Common myeloid progenitor, CD34-positive (primary cell): ENCODE measurements around the gene PIGV.

Experiments
- CTCF ChIA-PET: fragments of 350-600 bp; sonication (Branson Sonifier 250); formaldehyde crosslinking; loops from one replicate; lab custom pipeline; 2021; ENCODE audit warnings: antibody characterized with exemption; lab: Charles Lee
- POLR2A ChIA-PET: fragments of 350-600 bp; sonication (Branson Sonifier 250); formaldehyde crosslinking; loops from one replicate; lab custom pipeline; 2021; ENCODE audit warnings: antibody characterized with exemption; lab: Charles Lee
- DNase-seq, 3 donors: peaks; one replicate each; pipeline versions ENCODE4 v3.0.0 to v3.0.0-alpha.2; 2013
- H3K27ac ChIP-seq, 2 experiments: 1 replicate in 1 of 2; 2 replicates in 1 of 2; pipeline ENCODE4 v1.7.0; 2013; ENCODE audit warnings: inconsistent platforms in 2 of 2, low read length in 2 of 2, mild to moderate bottlenecking in 2 of 2, low read depth in 1 of 2, moderate library complexity in 1 of 2; ENCODE audit not compliant: severe bottlenecking in 2 of 2, insufficient read depth in 1 of 2, poor library complexity in 1 of 2
- H3K27me3 ChIP-seq, 5 experiments: replicated peaks in 2 of 5; 1 replicate in 3 of 5; 2 replicates in 2 of 5; pipeline versions ENCODE4 v1.6.1 to v1.7.0; 2013; ENCODE audit warnings: low read length in 4 of 5, mild to moderate bottlenecking in 2 of 5, moderate library complexity in 2 of 5, inconsistent platforms in 1 of 5; ENCODE audit not compliant: insufficient read depth in 5 of 5, control insufficient read depth in 4 of 5
- H3K36me3 ChIP-seq, 4 experiments: 1 replicate in 2 of 4; 2 replicates in 2 of 4; pipeline versions ENCODE4 v1.6.1 to v1.7.0; 2013; ENCODE audit warnings: low read length in 3 of 4, control low read depth in 1 of 4, mild to moderate bottlenecking in 1 of 4; ENCODE audit not compliant: control insufficient read depth in 4 of 4, insufficient read depth in 4 of 4
- H3K4me1 ChIP-seq, 4 experiments: 1 replicate in 3 of 4; 2 replicates in 1 of 4; pipeline versions ENCODE4 v1.6.1 to v1.7.1; 2013; ENCODE audit warnings: low read length in 3 of 4, mild to moderate bottlenecking in 3 of 4, control low read depth in 1 of 4, inconsistent platforms in 1 of 4, moderate library complexity in 1 of 4; ENCODE audit not compliant: control insufficient read depth in 4 of 4, insufficient read depth in 4 of 4; ENCODE audit errors: control extremely low read depth in 1 of 4
- H3K4me3 ChIP-seq, 7 experiments: 1 replicate in 4 of 7; 2 replicates in 3 of 7; pipeline versions ENCODE4 v1.5.1 to v1.7.0; 2013; ENCODE audit warnings: mild to moderate bottlenecking in 7 of 7, low read length in 6 of 7, moderate library complexity in 6 of 7, inconsistent platforms in 2 of 7, low read depth in 2 of 7, control low read depth in 1 of 7; ENCODE audit not compliant: insufficient read depth in 4 of 7, control insufficient read depth in 1 of 7; ENCODE audit errors: extremely low read depth in 1 of 7
- H3K9me3 ChIP-seq, 5 experiments: 1 replicate in 4 of 5; 2 replicates in 1 of 5; pipeline versions ENCODE4 v1.6.1 to v1.7.1; 2013; ENCODE audit warnings: low read length in 4 of 5, mild to moderate bottlenecking in 2 of 5, inconsistent platforms in 1 of 5, low read depth in 1 of 5, moderate library complexity in 1 of 5; ENCODE audit not compliant: control insufficient read depth in 4 of 5, insufficient read depth in 2 of 5; ENCODE audit errors: control extremely low read depth in 1 of 5
- WGBS: methylation state at CpG from one replicate; pipeline ENCODE4 v1.1.5; 2013; ENCODE audit not compliant: insufficient coverage; 5-methylcytosine and 5-hydroxymethylcytosine counted together

The PIGV gene

DNA sequence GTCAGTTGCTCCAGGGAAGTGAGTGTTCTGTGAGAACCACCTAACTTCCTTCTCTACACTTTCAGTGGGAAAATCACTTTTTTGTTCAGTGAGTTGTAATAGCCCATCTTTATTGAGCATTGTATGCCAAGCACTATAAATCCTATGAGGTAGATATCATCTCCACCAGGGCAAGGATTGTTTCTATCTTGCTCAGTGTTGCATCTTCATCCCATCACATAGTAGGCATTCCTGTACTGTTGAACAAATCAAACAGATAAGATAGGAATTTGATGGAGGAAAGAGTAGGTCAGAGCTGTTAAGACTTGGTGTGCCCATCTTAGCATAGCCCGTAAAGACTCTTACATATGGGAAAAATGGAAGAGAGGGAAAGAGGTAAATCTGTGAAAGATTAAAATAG, 2.9 kb upstream of the PIGV start:
- WGBS: 100% methylated on average over 1 of the region's 1 CpG
- no peak for DNase-seq
- ChIA-PET CTCF (interaction anchor here (1.2 to 9.5 kb wide), 4 partner anchors 13 to 183 kb away, joined by 4 to 186 read pairs (median 9); no protein-coding TSS in a partner anchor), POLR2A (no interaction called here)
- no peak overlapping the region for H3K4me3 ChIP-seq
- no peaks in the 10 kb centered on the region for H3K9me3 ChIP-seq
- peaks cover 47 to 68% (median 66%) of the 10 kb centered on the region in 4 experiments for H3K4me1 ChIP-seq
- peaks cover 2 to 37% (median 24%) of the 10 kb centered on the region in 4 experiments for H3K36me3 ChIP-seq
- H3K27me3 ChIP-seq: no peaks in the 10 kb centered on the region
- peak overlapping the region in 1 of 2 experiments; percentile 96 for H3K27ac ChIP-seq

- Histone ChIP-seq H3K4me3 (peak overlapping the region in 5 of 7 experiments; percentile 38 to 95 (median 91)), H3K36me3 (peaks cover 2 to 31% (median 14%) of the 10 kb centered on the region in 4 experiments), H3K27me3 (no peaks in the 10 kb centered on the region), H3K9me3 (no peaks in the 10 kb centered on the region), H3K27ac (peak overlapping the region; percentile 18 to 96), H3K4me1 (peaks cover 55 to 77% (median 73%) of the 10 kb centered on the region in 4 experiments)
- peak; percentile 55 to 64 (median 64) for DNase-seq
- ChIA-PET POLR2A (no interaction called here), CTCF (interaction anchor here (0.6 to 9.5 kb wide), 6 partner anchors 9 to 184 kb away, joined by 3 to 186 read pairs (median 4); no protein-coding TSS in a partner anchor)
- 36% methylated on average over 2 of the region's 5 CpGs for WGBS
These were observed 1.9 kb upstream of the PIGV start for GRCh38 chr1:26785611-26786436.

- peak overlapping the region; percentile 87 to 96 for H3K27ac ChIP-seq
- no peaks in the 10 kb centered on the region for H3K27me3 ChIP-seq
- peaks cover 3 to 25% (median 10%) of the 10 kb centered on the region in 4 experiments for H3K36me3 ChIP-seq
- WGBS: 0% methylated on average over 10 of the region's 12 CpGs
- CTCF ChIA-PET: interaction anchor here (0.6 to 9.5 kb wide), 6 partner anchors 10 to 184 kb away, joined by 3 to 186 read pairs (median 3); no protein-coding TSS in a partner anchor
- DNase-seq: peak; percentile 63 to 87 (median 79)
- peaks cover 60 to 86% (median 77%) of the 10 kb centered on the region in 4 experiments for H3K4me1 ChIP-seq
- POLR2A ChIA-PET: interaction anchor here (0.9 to 1.4 kb wide), 2 partner anchors 8 to 88 kb away, joined by 3 to 5 read pairs; no protein-coding TSS in a partner anchor
- H3K4me3 ChIP-seq: peak overlapping the region; percentile 72 to 95 (median 91)
- H3K9me3 ChIP-seq: no peaks in the 10 kb centered on the region
These were observed 1.0 kb upstream of the PIGV start for GRCh38 chr1:26786437-26787380.

DNA sequence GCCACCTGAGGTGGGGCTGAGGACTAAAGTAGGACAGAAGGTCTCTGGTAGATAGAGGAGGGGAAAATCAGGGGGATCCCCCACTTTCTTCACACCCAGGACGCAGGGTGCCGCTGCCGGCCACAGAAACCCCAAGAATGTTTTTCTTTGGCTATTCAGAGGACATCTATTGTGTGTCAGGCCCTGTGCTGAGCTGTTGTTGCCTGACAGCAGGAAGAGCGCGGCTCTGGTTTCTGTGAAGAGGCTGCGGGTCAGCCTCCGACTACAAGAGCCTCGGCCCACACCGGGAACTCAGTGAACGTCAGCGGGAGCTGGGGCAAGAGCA, 407 bp upstream of the PIGV start:
- Histone ChIP-seq H3K4me1 (peaks cover 63 to 88% (median 77%) of the 10 kb centered on the region in 4 experiments), H3K27me3 (no peaks in the 10 kb centered on the region), H3K9me3 (no peaks in the 10 kb centered on the region), H3K36me3 (peaks cover 5 to 18% (median 8%) of the 10 kb centered on the region in 4 experiments), H3K27ac (peak overlapping the region; percentile 87 to 96), H3K4me3 (peak overlapping the region; percentile 72 to 95 (median 91))
- ChIA-PET POLR2A (interaction anchor here (0.9 to 2.0 kb wide), 5 partner anchors 8 to 287 kb away, joined by 3 to 9 read pairs (median 3); no protein-coding TSS in a partner anchor), CTCF (interaction anchor here (0.9 to 9.5 kb wide), 10 partner anchors 9 to 185 kb away, joined by 3 to 186 read pairs (median 4); no protein-coding TSS in a partner anchor)
- WGBS: 0% methylated on average over 6 of the region's 11 CpGs
- DNase-seq: peak; percentile 62 to 84 (median 77)

GRCh38 chr1:26788515-26788785, 700 bp downstream of the PIGV start:
- H3K27ac ChIP-seq: peak overlapping the region; percentile 87 to 96
- ChIA-PET CTCF (interaction anchor here (0.7 to 9.5 kb wide), 31 partner anchors 8 to 250 kb away, joined by 3 to 186 read pairs (median 5); no protein-coding TSS in a partner anchor), POLR2A (interaction anchor here (1.6 to 2.0 kb wide), 2 partner anchors 13 to 96 kb away, joined by 3 to 9 read pairs; no protein-coding TSS in a partner anchor)
- peaks cover 3 to 10% (median 8%) of the 10 kb centered on the region in 4 experiments for H3K36me3 ChIP-seq
- H3K27me3 ChIP-seq: no peaks in the 10 kb centered on the region
- no peaks in the 10 kb centered on the region for H3K9me3 ChIP-seq
- DNase-seq: no peak
- 3% methylated on average over 9 of the region's 10 CpGs for WGBS
- peak overlapping the region; percentile 72 to 95 (median 91) for H3K4me3 ChIP-seq
- H3K4me1 ChIP-seq: peaks cover 58 to 79% (median 69%) of the 10 kb centered on the region in 4 experiments

DNA sequence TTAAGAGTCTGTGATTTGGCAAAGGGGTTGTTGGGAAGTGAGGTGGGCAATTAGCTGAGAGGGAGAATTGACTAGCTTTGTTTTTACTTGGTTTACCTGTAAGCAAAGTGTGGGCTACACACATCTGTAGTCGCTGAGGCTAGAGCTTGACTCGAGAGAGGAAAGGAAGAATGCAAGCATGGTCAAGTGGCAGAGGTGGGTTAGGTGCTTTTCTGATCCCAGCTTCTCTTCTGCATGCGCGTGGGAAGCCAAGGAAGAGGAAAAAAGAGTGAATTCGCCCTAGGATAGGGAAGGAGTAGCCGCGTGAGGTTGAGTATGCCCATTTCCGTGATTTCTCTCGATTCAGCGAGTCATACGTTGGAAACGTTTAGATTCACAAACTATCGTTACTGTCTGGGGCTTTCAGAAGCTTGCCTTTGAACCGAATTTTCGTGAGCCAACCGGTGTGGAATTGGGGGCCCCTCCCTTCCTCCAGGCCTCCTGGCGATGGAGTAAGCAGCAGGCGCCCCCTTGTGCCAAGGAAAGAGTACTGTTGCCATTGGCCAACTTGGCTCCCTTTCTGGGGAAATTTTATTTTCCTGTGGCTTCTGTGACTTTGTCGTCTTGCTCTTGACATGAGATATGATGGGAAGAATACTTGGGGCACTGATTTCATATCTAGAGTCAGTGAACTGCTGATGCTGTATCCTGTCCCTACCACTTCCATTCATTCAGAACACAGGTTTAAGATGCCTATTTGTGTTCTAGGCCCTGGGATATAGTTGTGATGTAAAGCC, 1.3 kb downstream of the PIGV start:
- H3K27me3 ChIP-seq: no peaks in the 10 kb centered on the region
- ChIA-PET CTCF (interaction anchor here (0.7 to 9.5 kb wide), 34 partner anchors 8 to 251 kb away, joined by 3 to 186 read pairs (median 5); no protein-coding TSS in a partner anchor), POLR2A (interaction anchor here (0.6 to 2.0 kb wide), 4 partner anchors 13 to 131 kb away, joined by 3 to 9 read pairs (median 5); no protein-coding TSS in a partner anchor)
- H3K4me1 ChIP-seq: peaks cover 53 to 73% (median 64%) of the 10 kb centered on the region in 4 experiments
- peak; percentile 85 to 92 (median 91) for DNase-seq
- H3K27ac ChIP-seq: peak overlapping the region; percentile 87 to 96
- H3K9me3 ChIP-seq: no peaks in the 10 kb centered on the region
- WGBS: 0% methylated on average over 17 of the region's 19 CpGs
- peak overlapping the region in 6 of 7 experiments; percentile 72 to 95 (median 90) for H3K4me3 ChIP-seq
- peaks cover 6 to 13% (median 8%) of the 10 kb centered on the region in 4 experiments for H3K36me3 ChIP-seq
